ENCODE data around the gene LTBP1.
"Not testable (repeated sequence)": the region's sequence is repeated elsewhere in the genome, so short reads cannot be mapped to it uniquely, and the experiment has no call there.

The LTBP1 gene

DNA sequence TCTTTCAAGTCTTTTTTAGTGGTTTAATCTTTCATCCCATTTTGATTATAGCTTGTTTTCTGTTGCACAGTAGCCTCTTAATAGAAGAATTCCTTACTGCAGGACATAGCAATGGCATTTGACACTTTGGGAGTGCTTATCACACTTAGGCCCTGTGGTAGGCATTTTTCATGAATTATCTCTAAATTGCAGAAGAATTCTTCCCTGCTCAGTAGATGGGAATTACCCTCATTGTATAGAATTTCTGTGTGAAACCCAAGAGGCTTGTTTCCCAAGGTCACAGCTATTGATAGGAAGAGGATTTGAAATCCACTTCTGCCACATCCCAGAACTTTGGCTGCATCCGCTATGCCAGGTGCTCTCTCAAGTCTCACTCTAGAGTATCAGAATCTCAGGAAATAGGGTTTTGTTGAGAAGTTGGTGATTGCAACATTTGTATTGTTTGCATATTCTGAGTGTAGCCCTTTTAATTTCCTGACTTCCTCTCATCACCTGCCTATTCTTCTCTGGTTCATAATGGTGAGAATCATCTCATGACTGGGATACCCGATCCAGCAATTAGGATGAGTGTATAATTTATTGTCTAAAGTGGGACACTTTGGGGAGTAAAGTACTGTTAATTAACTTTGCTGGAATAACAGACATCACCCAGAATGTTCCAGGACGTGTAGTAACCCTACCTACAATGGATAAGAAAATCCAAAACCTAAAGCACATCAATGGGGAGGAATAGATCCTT lies 274.5 kb downstream of the LTBP1 start:
- Histone ChIP-seq H3K4me1 (no peaks in the 10 kb centered on the region), H3K9me3 (no peaks in the 10 kb centered on the region), H3K36me3 (replicated peaks) (no peaks in the 10 kb centered on the region), H3K4me3 (no peak overlapping the region), H3K27me3 (ENCODE audit: low read depth) (peaks cover 17% of the 10 kb centered on the region)
- no peak for DNase-seq (ENCODE audit: low spot score in 2 of 2)
- in situ Hi-C loops (cut with MboI; ENCODE audit: low sequenced_read_pairs) = no loop called here

DNA sequence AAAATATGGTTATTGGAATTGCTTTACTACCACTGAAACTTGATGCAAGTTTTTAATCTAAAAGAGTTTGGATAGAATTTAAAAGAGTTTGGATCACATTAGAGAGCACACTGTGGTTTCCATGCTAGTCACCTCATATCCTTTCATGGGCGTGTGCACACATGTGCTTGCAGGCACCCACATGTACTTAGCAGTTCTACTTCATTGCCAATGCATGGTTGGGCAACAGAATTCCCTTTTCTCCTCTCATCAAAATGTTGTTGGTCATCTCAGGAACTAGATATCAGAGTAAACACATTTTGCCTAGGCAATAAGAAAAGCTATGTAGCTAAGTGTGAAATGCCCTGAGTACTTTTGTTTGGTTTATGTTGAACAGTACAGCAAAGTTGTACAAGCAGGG lies 275.6 kb downstream of the LTBP1 start:
- peaks cover 17% of the 10 kb centered on the region for H3K27me3 ChIP-seq (ENCODE audit: low read depth)
- DNase-seq (ENCODE audit: low spot score in 2 of 2) = no peak
- no peak overlapping the region for H3K4me3 ChIP-seq
- H3K4me1 ChIP-seq = no peaks in the 10 kb centered on the region
- H3K36me3 ChIP-seq (replicated peaks) = no peaks in the 10 kb centered on the region
- no peaks in the 10 kb centered on the region for H3K9me3 ChIP-seq
- in situ Hi-C loops (cut with MboI; ENCODE audit: low sequenced_read_pairs) = no loop called here

DNA sequence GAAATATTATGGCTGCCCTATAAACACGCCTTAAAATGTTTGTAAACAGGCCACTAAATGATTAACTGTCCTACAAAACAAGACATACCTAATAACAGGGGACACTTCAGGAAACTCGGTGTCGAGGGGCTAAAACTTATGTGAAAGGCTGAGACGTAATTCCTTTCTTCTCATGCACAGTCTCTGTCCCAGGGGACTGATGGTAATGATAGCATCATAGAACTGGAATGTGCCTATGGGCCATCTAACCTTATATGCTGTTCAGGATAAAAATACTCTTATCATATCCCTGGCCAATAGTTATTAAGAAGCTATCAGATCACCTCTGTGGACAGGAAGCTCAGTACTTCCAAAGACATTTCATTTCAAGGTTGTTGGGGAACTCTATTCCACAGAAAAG lies 277.1 kb downstream of the LTBP1 start:
- in situ Hi-C loops (cut with MboI; ENCODE audit: low sequenced_read_pairs) = no loop called here
- H3K36me3 ChIP-seq (replicated peaks) = no peaks in the 10 kb centered on the region

DNA sequence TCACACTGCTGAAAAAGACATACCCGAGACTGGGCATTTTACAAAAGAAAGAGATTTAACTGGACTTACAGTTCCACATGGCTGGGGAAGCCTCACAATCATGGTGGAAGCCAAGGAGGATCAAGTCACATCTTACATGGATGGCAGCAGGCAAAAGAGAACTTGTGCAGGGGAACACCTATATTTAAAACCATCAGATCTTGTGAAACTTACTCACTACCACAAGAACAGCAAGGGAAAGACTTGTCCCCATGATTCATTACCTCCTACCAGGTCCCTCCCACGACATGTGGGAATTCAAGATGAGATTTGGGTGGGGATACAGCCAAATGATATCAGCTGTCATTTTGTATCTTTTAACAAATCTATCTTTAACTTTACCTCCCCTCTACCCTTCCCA lies 278.6 kb downstream of the LTBP1 start:
- no peak for DNase-seq (ENCODE audit: low spot score in 2 of 2)
- H3K36me3 ChIP-seq (replicated peaks) = no peaks in the 10 kb centered on the region
- H3K9me3 ChIP-seq = no peaks in the 10 kb centered on the region
- H3K4me3 ChIP-seq = no peak overlapping the region
- in situ Hi-C loops (cut with MboI; ENCODE audit: low sequenced_read_pairs) = no loop called here
- H3K27me3 ChIP-seq (ENCODE audit: low read depth) = peaks cover 10% of the 10 kb centered on the region
- peaks cover 5% of the 10 kb centered on the region for H3K4me1 ChIP-seq

More for the DNA sequence above, 277.1 kb downstream of the LTBP1 start:
- Histone ChIP-seq H3K9me3 (no peaks in the 10 kb centered on the region), H3K4me3 (no peak overlapping the region), H3K27me3 (ENCODE audit: low read depth) (peaks cover 20% of the 10 kb centered on the region), H3K4me1 (no peaks in the 10 kb centered on the region)
- DNase-seq (ENCODE audit: low spot score in 2 of 2) = no peak

DNA sequence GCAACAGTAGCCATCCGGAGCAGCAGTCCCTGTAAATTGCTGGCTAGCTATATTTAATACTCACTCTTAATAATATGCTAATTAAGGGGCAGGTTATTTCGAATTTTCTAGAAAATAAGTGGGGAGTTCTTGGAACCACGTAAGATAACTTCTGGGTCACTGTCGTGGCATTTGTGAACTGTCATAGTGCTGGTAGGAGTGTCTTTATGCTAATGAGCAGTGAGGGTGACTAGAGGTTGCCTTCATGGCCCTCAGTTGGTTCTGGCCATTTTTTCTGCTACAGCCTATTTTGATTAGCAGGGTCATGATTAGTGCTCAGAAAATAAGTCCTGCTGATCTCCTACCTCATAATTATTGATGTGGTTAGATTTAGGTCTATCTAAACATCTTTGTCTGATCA lies 279.8 kb downstream of the LTBP1 start:
- no peak for DNase-seq (ENCODE audit: low spot score in 2 of 2)
- Histone ChIP-seq H3K4me1 (peaks cover 7% of the 10 kb centered on the region), H3K36me3 (replicated peaks) (no peaks in the 10 kb centered on the region), H3K27me3 (ENCODE audit: low read depth) (peaks cover 18% of the 10 kb centered on the region), H3K4me3 (no peak overlapping the region), H3K9me3 (no peaks in the 10 kb centered on the region)
- in situ Hi-C loops (cut with MboI; ENCODE audit: low sequenced_read_pairs) = no loop called here

DNA sequence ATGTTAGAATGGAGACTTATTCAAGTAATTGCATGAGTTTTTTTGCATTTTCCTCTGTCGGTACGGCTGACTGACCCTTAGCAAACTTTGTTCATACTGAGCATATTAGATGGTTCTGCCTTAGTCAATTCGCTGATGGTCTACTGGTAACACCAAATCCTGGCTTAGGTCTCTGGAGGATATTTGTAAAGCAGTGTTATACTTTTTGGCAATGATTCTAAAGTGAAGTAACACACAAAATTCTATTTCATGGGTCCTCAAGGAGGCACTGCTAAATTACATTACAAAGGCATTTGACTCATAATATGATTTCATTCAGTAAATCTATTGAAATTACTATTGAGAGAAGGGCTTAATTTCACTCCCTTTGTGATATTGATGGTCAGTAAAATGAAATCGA lies 282.9 kb downstream of the LTBP1 start:
- Histone ChIP-seq H3K4me3 (no peak overlapping the region), H3K27me3 (ENCODE audit: low read depth) (peaks cover 32% of the 10 kb centered on the region), H3K9me3 (no peaks in the 10 kb centered on the region), H3K36me3 (replicated peaks) (no peaks in the 10 kb centered on the region), H3K4me1 (peaks cover 7% of the 10 kb centered on the region)
- in situ Hi-C loops (cut with MboI; ENCODE audit: low sequenced_read_pairs) = no loop called here
- DNase-seq (ENCODE audit: low spot score in 2 of 2) = peak in 1 of 2 experiments; percentile 8

DNA sequence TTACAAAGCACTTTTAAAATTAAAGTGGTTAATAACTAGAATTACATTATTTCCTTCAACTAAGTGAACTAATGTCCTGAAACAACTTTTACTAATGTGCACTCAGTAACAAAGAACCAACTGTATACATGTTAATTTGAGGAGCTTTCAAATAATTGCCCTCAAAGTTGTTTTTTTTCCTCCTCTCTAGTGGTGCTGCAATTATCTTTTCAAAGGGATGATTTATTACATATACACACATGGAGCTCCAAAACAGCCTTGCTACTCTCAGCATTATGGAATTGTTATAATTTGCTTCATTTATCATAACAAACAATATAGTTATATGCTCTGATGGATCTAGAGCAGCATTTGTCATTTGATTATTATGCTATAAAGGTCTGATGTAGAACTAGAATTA lies 283.4 kb downstream of the LTBP1 start:
- H3K4me1 ChIP-seq = peaks cover 7% of the 10 kb centered on the region
- no peak for DNase-seq (ENCODE audit: low spot score in 2 of 2)
- no peaks in the 10 kb centered on the region for H3K36me3 ChIP-seq (replicated peaks)
- H3K9me3 ChIP-seq = no peaks in the 10 kb centered on the region
- in situ Hi-C loops (cut with MboI; ENCODE audit: low sequenced_read_pairs) = no loop called here
- no peak overlapping the region for H3K4me3 ChIP-seq
- peaks cover 32% of the 10 kb centered on the region for H3K27me3 ChIP-seq (ENCODE audit: low read depth)

DNA sequence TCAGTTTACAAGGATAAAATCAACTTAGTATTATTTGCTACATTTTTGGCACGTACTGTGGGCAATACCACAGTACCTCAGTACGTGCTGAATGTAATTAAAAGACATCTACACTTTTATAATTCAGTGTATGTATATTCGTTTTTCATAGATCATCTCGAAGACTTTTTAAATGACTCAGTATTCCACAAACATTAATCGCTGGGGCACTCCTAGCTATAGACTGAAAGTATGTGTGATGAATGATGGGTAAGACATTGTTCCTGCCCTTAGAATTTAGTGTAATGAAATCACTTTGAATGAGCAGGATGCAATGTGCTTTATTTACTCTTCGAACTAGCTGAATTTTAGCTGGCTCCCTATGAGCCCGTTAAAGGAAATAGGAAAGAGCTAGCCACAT lies 284.1 kb downstream of the LTBP1 start:
- Histone ChIP-seq H3K4me1 (peaks cover 7% of the 10 kb centered on the region), H3K36me3 (replicated peaks) (no peaks in the 10 kb centered on the region), H3K4me3 (no peak overlapping the region), H3K27me3 (ENCODE audit: low read depth) (peaks cover 27% of the 10 kb centered on the region), H3K9me3 (no peaks in the 10 kb centered on the region)
- DNase-seq (ENCODE audit: low spot score in 2 of 2) = no peak
- in situ Hi-C loops (cut with MboI; ENCODE audit: low sequenced_read_pairs) = no loop called here

DNA sequence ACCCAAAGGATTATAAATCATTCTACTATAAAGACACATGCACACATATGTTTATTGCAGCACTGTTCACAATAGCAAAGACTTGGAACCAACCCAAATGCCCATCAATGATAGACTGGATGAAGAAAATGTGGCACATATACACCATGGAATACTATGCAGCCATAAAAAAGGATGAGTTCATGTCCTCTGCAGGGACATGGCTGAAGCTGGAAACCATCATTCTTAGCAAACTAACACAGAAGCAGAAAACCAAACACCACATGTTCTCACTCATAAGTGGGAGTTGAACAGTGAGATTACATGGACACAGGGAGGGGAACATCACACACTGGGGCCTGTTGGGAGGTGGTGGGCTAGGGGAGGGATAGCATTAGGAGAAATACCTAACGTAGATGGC lies 288.8 kb downstream of the LTBP1 start:
- in situ Hi-C loops (cut with MboI; ENCODE audit: low sequenced_read_pairs); H3K4me3 ChIP-seq; H3K36me3 ChIP-seq (replicated peaks); H3K9me3 ChIP-seq; H3K4me1 ChIP-seq; DNase-seq (ENCODE audit: low spot score in 2 of 2): not testable (repeated sequence)
- peaks cover 24% of the 10 kb centered on the region for H3K27me3 ChIP-seq (ENCODE audit: low read depth)

DNA sequence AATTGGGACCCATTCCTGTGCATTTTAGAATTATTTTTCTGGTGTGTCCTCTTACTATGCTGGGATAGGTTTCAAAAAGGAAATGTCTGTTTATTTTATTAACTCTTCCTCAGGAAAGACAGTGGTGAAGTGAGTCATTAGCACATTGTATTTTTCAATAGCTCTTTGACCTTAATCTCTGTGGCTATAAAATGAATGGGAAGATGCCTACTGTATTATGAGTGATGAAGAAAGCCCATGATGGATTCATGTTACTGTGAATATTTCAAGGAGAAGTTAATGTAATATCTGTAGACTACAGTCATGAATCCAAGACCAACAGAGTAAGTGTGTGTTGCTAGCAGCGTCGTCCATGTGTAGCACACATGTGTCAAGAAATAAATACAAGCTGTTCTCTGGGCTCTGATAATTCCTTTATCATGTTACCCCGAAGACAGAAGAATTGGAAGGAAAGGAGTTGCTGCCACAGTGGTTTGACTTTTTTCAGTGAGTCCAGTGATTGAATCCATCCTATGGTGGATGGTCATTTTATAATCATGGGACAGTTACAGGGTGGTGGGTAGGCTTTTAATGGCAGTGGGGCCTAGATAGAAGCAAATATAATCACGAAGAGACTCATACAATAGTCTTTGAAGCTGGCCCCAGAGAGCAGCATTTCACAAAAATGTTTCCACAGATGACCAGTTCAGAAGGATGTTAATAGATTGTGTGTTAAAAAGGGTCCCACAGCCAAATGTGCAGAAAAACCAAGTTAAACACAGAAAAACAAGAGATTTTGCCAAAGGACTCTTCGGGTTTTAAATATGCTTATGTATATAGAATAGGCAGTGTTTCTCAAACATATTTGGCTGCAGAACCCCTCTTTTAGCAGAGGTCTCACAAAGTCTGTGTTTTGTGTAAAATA lies 290.0 kb downstream of the LTBP1 start:
- in situ Hi-C loops (cut with MboI; ENCODE audit: low sequenced_read_pairs) = no loop called here
- H3K9me3 ChIP-seq = no peaks in the 10 kb centered on the region
- no peaks in the 10 kb centered on the region for H3K36me3 ChIP-seq (replicated peaks)
- peaks cover 15% of the 10 kb centered on the region for H3K27me3 ChIP-seq (ENCODE audit: low read depth)
- no peak for DNase-seq (ENCODE audit: low spot score in 2 of 2)
- H3K4me1 ChIP-seq = no peaks in the 10 kb centered on the region
- no peak overlapping the region for H3K4me3 ChIP-seq

DNA sequence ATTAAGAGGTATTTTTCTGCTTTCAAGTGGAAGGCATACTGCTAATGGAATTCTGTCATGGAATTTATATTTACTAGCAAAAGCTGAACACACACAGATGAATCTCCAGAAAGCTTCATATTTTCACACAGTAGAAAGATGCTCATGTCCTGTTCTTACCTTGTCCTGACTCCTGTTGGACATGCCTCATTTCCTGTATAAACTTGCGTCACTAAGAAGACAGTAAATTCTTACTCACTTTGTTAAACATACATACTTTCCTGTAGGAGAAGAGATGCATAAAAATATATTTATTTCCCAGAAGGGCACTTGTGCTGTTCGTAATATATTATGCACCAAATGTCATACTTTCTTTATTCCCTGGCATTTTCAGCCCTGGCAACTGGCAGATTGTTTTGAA lies 291.4 kb downstream of the LTBP1 start:
- Histone ChIP-seq H3K36me3 (replicated peaks) (no peaks in the 10 kb centered on the region), H3K27me3 (ENCODE audit: low read depth) (0 out of 2 replicates have a peak, but pooled peaks cover 5% of the 10 kb centered on the region), H3K9me3 (no peaks in the 10 kb centered on the region), H3K4me1 (no peaks in the 10 kb centered on the region), H3K4me3 (no peak overlapping the region)
- DNase-seq (ENCODE audit: low spot score in 2 of 2) = no peak
- in situ Hi-C loops (cut with MboI; ENCODE audit: low sequenced_read_pairs) = no loop called here

DNA sequence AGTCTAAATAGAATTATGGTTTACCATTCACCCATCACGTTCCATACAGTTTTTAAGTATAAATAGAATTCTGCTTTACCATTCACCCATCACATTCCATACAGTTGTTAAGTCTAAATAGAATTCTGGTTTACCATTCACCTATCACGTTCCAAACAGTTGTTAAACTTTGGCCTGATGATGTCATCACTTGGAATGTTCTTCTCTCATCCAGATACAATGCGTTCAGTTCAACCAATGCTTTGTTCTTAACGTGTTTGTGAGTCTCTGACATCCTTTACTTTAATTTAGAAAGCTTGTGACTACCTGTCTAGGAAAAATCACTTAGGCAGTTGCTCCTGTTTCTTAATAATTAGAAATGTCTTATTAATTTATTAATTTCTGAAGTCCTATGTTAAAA lies 293.4 kb downstream of the LTBP1 start:
- in situ Hi-C loops (cut with MboI; ENCODE audit: low sequenced_read_pairs) = no loop called here
- no peak for DNase-seq (ENCODE audit: low spot score in 2 of 2)
- Histone ChIP-seq H3K27me3 (ENCODE audit: low read depth) (0 out of 2 replicates have a peak, but pooled peaks cover 3% of the 10 kb centered on the region), H3K36me3 (replicated peaks) (no peaks in the 10 kb centered on the region), H3K4me1 (no peaks in the 10 kb centered on the region), H3K9me3 (no peaks in the 10 kb centered on the region), H3K4me3 (no peak overlapping the region)

DNA sequence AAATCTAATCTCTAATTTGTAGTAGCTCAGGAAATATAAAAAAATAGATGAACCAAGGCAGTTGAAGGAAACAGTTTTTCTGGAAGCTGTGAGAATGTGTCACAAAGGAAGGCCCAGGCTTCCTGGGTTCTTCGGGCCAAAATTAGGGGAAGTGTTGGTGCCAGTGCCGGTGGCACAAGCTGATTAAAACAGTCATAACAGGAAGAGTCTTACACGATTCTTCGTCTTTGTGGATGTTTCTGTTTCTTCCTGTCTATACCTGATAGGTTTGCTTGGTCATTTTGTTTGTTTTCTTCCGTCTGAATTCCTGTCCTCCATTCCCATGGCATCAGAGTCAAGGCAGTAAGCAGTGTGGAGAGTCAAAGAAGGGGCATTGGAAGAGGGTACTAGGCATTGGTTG lies 294.3 kb downstream of the LTBP1 start:
- DNase-seq (ENCODE audit: low spot score in 2 of 2) = no peak
- no peaks in the 10 kb centered on the region for H3K36me3 ChIP-seq (replicated peaks)
- H3K27me3 ChIP-seq (ENCODE audit: low read depth) = 0 out of 2 replicates have a peak, but pooled peaks cover 3% of the 10 kb centered on the region
- H3K9me3 ChIP-seq = no peaks in the 10 kb centered on the region
- in situ Hi-C loops (cut with MboI; ENCODE audit: low sequenced_read_pairs) = no loop called here
- H3K4me3 ChIP-seq = no peak overlapping the region
- H3K4me1 ChIP-seq = no peaks in the 10 kb centered on the region

DNA sequence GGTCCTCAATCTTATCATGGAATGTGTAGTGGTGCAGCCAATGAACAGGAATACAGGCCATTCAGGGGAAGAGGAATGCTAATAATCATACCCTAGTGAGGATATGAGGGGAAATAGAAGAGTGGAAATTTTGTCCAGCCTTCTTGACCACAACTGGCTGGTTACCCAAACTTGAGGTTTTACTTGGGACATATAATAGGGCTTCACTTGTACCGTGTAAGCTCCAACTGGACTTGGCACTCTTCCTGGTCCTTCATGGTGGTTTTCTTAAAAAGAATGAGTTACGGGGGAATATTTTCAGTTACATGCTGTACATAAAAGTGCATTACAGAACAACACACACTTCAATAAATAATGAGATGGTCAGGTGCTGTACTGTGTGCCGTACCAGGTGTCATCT lies 294.8 kb downstream of the LTBP1 start:
- in situ Hi-C loops (cut with MboI; ENCODE audit: low sequenced_read_pairs) = no loop called here

More for the DNA sequence above, 294.8 kb downstream of the LTBP1 start:
- H3K27me3 ChIP-seq (ENCODE audit: low read depth) = 0 out of 2 replicates have a peak, but pooled peaks cover 3% of the 10 kb centered on the region
- DNase-seq (ENCODE audit: low spot score in 2 of 2) = no peak
- no peak overlapping the region for H3K4me3 ChIP-seq
- H3K4me1 ChIP-seq = no peaks in the 10 kb centered on the region
- H3K9me3 ChIP-seq = no peaks in the 10 kb centered on the region
- no peaks in the 10 kb centered on the region for H3K36me3 ChIP-seq (replicated peaks)

Measured in HAP-1 (cell line).